NCI-H526 (cell line): ENCODE measurements around the gene MICAL3.
A peak's percentile ranks its signal among the peaks of the same experiment; 100 is the strongest.
"Not testable (repeated sequence)": the region's sequence is repeated elsewhere in the genome, so short reads cannot be mapped to it uniquely, and the experiment has no call there.

Source experiments
- DNase-seq, 2 experiments: peaks; one replicate each; lab custom pipeline; 2025; lab: John Stamatoyannopoulos, UW

MICAL3 gene

DNA sequence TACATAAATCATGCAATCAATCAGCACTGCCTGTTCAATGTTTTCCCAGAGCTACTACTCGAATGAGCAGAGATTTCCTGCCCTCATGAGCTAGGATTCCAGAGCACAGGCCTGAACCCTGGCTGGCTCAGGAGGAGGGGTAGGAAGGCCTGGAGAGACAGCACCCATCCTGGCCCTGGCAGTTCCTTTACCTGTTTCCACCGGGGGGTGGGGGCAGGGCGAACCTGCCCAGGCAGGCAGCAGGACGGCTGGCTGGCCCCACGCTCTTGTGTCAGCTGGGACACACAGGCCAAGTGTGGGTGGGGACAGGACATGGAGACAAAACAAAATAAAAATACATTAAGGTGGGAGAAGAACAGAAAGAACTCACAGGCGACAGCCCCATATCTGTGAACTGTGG lies 140.3 kb downstream of the MICAL3 start:
- no peak for DNase-seq

DNA sequence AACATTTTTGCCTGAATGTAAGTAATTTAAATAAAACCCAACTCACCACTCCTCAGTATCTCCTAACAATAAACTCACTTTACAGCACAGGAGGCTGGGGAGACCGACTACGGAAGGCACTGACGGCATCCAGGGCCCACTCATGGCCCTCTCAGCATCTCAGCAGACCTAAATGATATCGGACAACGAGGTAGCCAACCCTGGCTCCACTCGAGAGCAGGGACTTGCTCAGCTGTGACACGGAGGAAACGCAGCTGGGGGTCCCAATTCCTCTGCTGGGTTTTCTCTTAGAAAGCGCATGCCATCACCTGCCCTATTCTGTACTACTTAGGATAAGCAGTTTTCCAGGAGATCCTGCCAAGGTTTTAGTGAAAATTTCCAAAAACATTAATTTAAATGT lies 141.0 kb downstream of the MICAL3 start:
- DNase-seq, result no peak

DNA sequence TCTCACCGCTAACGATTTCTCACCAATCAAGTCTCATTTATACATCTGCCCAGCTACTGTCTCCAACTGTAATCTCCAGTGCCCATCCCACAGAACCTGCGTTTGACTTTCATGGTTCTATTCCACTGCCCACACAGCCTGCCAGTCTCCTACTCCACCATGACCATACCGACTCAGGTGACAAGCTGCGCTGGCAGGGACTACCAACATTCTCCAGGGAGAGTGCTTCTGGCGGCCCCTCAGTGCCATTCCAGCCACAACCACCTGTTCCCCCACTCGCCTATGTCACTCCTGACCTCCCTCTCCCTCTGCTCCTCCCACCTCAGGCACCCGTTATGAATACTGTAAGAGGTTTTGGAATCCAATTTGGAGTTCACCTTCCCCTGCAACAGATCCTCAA lies 141.6 kb downstream of the MICAL3 start:
- no peak for DNase-seq

GRCh38 chr22:17882162-17882561 lies 142.2 kb downstream of the MICAL3 start:
- no peak for DNase-seq

DNA sequence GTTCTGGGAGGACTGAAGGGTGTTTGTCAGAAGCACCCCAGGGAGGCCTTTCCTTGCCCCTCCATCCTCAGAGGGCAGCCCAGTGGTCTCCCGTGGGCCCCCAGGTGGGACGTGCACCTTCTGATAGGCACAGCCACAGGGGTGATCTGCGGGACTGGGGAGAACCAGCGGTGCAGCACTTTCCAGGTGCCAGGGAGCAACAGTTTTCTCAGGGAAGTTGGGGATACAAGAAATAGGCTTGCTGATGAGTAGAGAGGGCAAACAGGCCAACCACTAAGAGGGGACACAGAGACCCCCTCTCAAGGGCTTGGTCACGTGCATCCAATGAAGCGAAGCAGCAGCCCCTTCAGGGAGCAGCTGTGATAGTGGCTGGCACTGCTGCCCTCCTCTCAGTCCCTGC lies 143.0 kb downstream of the MICAL3 start:
- DNase-seq, result no peak

DNA sequence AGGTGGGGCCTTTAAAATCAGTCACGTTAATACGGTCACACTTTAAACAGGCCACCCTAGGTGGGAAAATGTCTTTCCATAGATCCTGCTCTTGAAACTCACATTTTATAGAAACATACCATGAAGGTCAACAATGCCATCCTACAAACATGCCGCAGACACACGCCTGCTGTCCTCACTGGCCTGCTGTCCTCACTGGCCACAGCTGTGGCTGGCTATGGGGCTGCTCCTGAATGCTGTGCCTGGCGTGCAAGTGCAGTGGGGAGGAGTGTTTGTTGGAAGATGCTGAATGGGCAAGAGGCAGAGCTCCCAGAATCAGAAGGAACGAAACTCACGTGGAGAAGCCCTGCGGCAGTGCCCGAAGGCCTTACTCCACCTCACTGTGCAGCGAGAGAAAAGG lies 143.9 kb downstream of the MICAL3 start:
- no peak for DNase-seq

DNA sequence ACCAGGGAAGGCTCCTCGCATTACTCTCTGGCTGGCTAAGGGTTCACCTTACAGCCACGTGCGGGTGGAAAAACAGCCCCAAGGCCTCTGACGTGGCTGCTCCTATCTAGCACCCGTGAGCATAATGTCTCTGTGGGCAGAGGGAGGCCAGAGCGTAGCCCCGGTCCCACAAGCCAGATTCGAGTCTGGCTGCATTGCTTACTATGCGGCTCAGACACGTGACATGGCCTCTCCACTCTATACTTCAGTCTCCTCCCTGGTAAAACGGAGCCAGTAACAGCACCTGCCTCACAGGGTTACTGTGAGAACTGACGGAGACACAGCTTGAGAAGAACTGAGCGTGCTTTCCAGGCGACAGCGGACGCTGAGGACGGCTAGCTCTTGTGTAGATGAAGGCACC lies 144.3 kb downstream of the MICAL3 start:
- no peak for DNase-seq

DNA sequence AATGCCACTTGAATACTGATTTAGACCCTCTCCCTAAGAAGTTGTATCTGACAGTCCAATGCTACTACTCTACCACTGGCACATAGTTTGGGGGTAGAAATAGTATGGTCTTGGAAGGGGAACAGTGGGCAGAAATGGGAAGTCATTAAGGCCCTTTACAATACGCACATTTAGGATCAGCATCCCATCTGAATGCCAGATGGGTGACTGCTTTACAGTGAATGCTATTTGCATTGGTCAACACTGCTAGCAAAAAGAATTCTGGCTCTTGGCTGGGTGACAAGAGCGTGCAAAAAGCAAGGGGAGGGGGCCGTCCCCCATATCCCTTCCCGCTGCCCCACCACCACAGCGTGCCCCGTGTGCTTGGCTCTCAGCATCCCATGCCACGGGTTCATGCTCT lies 145.4 kb downstream of the MICAL3 start:
- DNase-seq, result no peak

DNA sequence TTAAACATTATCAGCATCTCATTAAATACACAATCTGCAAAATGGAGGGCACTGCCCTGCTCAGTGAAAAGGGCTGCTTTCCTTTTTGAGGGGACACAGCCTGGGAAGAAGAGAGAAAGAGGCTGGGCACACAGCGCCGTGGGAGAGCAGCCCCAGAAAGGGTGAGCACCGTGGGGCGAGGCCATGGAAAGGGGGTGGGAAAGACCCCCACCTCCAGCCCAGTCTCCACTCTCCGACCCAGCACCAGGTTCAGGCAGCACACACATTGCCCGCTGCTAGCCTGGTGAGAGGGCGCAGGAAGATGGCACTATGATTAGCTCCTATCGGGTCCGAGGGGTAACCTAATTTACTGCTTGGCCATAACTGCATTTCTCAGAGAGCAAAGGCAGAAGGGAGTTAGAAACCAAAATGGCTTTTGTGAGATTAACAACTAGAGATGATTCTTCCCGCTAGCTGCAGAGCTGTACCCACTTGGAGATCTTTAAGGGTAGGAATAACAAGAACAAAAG lies 146.1 kb downstream of the MICAL3 start:
- no peak for DNase-seq

GRCh38 chr22:17876878-17877855 lies 147.2 kb downstream of the MICAL3 start:
- DNase-seq, result not testable (repeated sequence)

DNA sequence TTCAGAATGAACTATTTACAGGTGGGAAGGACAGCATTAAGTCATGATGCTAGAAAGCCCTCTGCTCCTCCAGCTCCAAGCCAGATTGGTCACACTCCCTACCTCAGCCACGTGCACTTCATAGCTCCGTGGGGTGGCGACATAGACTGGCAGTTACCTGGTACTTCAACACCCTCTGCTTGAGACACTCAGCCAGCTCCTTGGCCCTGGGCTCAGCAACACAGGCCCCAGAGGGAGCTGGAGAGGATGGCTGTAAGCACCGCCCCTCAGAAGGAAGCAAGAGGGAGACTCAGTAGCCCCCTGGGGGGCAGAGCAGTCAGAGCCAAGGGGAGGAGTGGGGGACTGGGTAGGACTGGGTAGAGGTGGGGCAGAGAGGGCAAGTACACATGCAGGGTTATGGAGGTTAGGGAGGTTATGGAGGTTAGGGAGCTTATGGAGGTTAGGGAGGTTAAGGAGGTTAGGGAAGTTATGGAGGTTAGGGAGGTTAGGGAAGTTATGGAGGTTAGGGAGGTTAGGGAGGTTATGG lies 148.0 kb downstream of the MICAL3 start:
- no peak for DNase-seq

- DNase-seq, result no peak
Observed at GRCh38 chr22:17875631-17876030, 148.7 kb downstream of the MICAL3 start.

GRCh38 chr22:17875156-17875555 lies 149.2 kb downstream of the MICAL3 start:
- DNase-seq, result no peak

DNA sequence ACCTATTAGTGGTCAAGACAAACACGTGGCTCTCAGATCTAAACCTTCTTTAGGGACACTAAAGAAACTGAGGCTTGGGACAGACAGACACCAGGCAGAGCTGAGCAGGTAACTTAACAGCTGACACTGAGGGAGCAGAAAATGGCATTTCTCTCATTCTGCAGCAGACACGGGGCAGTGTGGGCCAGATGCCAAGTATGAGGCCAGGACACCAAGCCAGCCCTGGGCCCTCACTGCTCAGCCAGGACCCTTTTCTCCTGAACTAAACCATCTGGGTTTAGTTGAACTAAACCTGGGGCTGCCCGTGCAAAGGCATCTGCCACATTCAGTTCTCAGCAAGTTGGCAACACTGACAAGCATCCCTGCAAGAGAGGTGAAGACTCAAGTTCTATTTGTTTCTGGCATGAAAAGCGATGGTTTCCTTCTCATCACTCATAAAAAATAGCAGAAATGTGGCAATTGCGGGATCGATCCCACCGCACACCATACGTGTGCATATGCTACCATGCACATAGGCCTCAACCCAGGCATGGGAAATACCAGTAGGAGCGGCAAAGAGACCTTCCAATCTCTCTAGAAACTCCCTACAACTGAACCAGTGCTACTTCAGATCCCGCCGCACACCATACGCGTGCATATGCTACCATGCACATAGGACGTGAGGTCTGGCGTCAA lies 150.0 kb downstream of the MICAL3 start:
- no peak for DNase-seq

DNA sequence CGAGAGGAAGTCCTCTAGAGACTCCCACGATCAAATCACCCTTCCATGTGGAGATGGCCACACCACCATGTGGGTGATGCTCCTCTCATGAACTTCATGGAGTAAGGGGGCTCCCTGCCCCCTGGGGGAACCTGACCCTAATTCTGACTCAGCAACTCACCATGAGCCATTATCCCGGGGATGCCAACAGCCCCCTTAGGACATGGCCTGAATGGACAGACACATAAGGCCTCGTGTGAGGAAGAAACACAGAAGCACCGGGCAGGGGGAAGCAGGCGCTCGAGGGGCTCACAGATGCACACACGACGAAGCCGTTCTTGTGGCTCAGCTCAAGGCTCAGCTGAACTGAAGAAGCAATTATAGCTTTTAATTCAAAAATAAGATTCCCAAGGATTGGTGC lies 150.6 kb downstream of the MICAL3 start:
- no peak for DNase-seq

GRCh38 chr22:17873116-17873515 lies 151.2 kb downstream of the MICAL3 start:
- DNase-seq, result no peak

- peak in 1 of 2 experiments; percentile 20 for DNase-seq
Observed at GRCh38 chr22:17872471-17872870, 151.9 kb downstream of the MICAL3 start.

DNA sequence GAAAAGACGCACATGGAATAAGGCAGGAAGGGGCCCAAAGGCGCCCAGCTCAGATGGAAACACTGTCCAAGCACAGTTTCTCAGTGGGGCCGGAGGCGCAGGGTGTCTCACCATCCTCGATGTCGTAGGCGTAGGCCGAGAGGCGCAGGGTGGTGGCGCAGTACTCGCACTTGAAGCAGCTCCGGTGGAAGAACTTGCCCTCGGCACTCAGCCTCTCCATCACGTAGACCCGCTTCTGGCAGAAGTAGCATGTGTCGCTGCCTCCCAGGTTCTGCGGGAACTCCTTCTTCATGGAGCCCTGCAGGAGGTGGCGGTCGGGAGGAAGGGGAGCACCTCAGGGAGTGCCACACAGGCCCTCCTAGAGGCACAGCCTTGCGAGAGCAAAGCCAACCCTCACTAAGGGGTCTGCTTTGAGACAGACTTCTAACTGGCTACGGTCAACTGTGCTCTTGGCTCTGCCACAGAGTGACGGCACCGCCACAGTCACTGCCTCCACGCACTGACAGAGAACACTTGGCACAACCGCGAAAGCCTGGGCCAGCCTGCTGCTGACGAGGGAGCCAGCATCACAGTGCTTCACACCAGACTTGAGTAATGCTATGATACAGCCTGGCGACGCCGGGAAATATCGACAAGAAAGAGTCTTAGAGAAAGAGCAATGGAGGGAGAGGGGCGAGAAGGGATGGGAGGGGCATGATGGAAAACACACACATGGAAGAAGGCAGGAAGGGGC lies 152.5 kb downstream of the MICAL3 start:
- no peak for DNase-seq

GRCh38 chr22:17870407-17870806 lies 154.0 kb downstream of the MICAL3 start:
- DNase-seq, result no peak

DNA sequence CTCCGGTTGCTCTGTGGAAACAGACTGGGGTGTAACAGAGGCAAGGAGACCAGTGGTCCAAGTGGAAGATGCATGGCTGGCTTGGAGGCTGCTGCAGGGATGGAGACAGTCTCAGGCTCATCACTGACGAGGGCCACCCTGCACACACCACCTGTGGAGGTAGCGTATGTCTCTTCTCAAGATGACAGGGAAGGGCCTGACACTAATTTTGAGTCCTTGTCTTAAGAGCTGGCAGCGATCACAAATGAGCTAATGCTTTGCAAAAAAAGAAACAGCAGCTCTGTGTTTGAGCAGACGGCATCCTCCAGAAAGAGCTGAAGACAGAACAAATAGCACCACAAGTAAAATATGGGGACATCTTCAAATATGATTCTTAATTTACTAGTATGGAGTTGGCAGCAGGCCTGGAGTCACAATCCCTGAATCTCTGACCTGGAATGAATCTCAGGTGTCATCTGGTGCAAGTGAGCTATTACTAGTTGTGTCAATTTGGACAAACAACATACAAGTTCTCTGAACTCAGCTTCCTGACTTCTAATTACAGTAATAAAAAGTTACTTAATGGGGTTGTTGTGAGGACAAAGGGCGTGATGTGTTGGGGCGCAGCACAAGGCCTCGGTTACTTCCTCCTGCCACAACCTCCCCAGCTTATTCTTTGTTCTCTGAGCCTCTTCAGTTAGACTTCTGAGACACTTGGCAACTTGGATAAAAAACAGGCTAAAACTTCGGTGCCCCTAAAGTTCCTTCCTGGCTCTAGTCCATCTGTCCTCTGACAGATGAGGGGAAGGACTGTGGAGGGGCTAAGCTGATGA lies 154.9 kb downstream of the MICAL3 start:
- DNase-seq, result no peak

DNA sequence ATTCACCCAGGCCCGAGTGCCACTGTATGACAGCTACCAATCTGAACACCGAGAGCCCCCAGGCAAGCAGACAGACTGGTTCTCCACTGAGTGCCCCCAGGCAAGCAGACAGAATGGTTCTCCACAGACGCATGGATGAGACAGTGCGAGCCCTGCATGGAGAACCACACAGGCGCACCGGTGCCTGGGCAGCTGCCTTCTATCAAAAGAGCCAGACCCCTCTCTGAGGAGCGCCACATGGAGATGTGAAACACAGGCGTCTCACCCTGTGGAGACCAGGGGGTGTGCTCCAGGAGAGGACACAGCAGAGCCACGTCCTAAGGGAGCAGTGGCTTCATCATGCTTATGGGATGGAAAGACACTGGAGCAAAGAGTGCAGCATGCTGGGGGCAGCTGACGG lies 155.6 kb downstream of the MICAL3 start:
- no peak for DNase-seq
